ENCODE measurements around the gene PRICKLE4.

DNA sequence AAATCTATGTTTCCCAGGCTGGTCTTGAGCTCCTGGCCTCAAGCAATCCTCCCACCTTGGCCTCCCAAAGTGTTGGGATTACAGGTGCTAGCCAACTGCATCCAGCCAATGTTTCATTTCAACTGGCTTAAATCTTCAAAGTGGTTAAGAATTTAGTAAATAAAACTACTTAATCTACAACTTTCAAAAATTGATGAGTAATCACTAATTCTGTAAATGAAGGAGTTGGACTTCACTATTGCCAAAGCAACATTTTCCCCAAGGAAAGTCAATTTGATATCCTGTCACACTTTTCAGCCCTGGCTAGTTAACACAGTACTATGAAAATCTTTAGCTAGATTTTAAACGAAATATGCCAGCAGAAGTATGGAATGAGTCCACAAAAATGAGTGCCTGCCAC lies 10.7 kb downstream of the PRICKLE4 start:
- no peak for TF ChIP-seq CTCF (IDR thresholded peaks at IDR 0.05)
- TF ChIP-seq POLR2AphosphoS5 (IDR thresholded peaks at IDR 0.05): no peak
- no peak for TF ChIP-seq POLR2A (IDR thresholded peaks at IDR 0.05)

Data from prostate gland (tissue), 2 donors.